HG03378 (cell line): ENCODE data around the gene TUBGCP6.

Experiments
- ATAC-seq: cut with Tn5 transposase; IDR thresholded peaks from one replicate; pipeline ENCODE4 v1.9.1; 2021; ENCODE audit warnings: mild to moderate bottlenecking, moderate library complexity; ENCODE audit not compliant: unreplicated experiment

TUBGCP6 gene

DNA sequence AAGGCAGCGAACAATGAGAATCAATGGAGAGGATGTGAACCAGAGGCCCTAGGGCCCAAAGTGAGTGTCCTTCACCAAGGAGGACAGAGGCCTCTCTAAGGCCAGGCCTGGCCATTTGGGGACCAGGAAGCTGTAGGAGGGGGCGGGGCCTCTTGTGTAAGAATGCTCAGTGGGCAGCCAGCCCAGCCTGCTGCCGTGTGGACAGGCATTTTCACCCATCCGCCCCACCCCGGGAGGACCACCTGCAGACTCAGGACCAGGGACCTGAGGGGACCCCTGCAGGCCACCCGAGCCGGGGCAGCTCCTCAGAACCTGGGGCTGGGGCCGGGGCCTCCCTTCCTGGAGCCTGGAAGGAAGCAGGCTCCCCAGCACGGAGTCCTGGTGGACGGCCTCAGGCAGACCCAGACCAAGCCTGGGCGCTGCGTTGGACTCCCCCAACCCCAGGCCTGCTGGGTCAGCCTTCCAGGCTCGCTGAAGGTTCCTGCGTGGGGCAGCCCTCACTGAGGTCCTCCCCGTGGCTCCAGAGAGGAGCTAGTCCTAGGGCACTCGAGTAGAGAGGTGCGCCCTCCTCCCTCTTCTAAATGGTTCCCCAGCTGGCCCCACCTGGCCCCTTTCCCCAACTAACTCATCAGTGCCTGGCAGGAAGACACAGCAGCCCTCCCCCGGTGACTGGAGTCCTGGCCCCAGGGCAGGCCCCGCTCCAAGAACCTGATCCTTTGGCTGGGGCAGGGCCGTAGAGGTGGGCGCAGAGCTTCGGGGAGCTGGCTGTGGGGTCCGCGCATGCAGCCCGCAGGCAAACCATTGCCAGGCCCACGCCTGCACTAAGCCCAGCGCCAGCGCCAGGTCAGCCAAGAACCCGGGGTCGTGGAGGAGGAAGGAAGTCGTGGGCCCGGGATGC lies 60.6 kb downstream of the TUBGCP6 start:
- no peak for ATAC-seq

DNA sequence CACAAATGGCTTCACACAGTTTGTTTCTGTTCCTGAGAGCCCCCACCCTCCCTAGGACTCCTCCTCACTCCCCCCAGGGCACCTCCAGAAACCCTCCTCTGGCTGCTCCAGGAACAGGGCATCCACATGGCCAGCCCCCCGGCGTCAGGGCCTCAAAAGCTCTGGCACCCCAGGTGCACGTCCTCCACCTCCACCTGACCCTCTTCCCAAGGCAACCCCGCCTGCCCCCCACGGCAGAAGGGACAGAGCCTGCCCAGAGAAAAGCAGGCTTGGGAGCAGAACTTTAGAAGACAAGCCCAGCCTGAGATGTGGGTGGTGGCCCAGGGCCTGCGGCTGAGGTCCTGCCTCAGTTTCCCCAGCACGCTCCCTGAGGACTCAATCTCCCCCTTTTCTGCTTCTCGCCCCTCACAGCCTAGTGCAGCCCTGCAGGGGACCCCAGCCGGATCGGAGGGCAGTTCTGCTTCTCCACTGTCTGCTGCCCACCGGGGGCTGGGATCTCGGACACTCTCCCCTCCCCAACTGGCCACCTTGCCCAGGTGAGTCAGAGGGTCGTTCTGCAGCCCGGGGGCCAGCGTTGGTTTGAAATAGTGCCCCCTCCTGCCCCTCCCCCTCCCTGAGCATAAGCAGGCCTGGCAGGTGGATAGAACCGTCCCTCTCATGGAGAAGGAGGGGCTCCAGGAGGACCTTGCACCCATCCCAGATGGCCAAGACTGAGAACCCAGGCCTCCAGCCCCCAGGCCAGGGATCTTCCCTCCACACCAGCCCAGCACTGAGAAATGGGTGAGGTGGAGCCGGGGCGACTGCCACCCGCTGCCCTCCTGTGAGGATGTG lies 61.5 kb downstream of the TUBGCP6 start:
- no peak for ATAC-seq

DNA sequence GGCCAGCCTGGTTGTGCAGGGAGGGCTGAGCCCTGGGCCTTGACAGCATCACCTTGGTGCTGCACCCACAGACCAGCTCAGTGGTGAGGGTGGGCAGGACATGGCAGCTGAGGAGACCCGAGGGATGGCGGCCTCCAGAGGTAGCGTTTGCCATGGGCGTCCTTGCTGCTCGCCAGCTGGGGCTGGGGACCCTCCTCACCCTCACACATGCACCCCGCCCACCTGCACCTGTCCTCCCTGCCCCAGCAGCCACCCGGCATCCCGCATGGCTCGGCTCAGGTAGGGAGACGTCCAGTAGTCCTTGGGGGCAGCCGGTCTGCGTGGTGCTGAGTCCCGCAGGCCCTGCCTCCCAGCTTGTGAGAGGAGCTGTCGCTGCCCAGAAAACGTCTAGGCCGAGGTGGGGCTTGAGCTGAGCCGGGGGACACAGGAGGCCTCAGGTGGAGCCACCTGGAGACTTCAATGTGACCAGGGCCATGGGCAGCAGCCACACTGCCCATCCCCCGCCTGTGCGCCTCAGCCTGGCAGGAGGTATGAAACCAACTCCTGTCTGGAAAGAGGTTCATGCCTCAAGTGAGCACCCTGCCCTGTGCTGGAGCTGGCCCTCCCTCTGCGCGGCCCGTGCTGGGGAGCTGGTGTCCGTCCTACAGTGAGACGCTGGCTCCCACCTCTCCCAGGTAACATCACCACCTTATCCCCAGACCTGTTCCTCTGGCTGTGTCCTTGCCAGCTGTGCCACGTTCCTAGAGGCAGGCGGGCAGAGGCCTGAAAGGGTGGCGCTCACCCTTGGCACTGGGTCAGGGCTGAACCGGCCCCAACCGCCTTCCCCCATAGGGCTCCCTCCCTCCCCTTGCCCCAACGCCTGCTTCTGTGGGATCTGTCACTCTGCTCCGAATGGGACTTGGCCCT lies 62.4 kb downstream of the TUBGCP6 start:
- no peak for ATAC-seq

DNA sequence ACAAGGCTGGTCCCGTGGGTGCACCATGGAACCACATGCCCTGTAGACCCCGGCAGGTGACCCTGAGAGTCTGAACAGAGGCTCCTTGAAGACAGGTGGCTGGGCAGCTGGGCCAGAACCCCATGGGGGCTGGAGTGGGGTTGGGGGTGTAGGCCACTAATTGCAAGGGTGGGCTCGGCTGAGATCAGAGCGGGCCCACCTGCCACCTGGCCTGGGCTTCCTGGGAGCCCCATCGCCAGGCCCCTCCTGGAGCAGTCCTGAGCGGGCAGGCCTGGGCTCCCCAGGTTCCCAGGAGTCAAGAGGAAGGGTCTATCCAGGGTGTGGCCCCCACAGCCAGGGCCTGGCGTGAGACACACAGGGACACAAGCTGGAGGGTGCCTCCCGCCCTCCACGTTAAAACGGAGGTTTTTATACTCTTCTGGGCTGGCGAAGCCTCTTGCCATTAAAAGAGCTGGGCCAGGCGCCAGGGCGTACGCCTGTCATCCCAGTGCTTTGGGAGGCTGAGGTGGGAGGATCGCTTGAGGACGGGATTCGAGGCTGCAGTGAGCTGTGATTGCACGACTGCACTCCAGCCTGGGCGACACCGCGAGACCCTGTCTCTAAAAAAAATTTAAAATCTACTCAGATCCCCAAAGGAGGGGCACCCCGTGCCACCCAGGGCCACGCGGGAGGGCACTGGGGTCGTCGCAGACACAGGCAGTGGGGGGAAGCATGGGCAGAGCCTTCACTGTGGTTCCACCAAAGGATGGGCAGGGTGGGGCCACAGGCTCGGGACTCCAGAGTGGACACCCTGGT lies 63.9 kb downstream of the TUBGCP6 start:
- ATAC-seq: no peak

DNA sequence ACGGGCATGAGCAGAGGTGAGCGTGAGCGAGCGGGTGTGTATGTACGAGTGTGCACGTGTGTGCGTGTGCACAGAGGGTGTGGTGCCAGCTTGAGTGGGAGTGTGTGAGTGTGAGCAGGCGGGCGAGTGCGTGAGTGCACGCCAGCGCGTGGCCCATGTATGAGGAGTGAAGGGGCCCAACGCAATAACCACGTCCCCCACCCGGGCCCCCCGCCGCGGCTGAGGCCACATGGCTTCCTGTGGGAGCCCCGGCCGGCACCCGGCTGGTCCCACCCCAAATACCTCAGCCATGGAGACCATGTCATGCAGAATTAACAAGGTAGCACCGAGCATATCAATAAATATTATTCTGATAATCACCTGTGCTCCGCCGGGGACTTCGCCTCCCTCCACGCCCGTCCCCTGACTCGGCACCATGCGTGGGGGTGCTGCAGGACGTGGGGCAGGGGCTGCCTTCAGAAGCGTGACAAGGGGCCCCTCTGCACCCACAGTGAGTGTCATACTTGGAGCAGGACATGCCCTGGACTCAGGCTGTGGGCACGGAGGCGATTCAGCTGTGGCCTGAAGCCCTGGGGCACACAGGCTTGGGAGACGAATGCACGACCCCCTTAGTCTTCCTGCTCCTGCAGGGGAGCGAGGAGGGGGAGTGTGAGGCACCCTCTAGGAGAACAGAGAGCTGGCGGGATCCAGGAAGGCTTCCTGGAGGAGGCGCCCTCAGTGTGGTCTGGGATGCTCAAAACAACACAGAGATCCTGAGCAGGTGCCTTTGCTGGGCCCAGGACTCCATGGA lies 64.7 kb downstream of the TUBGCP6 start:
- ATAC-seq: no peak

DNA sequence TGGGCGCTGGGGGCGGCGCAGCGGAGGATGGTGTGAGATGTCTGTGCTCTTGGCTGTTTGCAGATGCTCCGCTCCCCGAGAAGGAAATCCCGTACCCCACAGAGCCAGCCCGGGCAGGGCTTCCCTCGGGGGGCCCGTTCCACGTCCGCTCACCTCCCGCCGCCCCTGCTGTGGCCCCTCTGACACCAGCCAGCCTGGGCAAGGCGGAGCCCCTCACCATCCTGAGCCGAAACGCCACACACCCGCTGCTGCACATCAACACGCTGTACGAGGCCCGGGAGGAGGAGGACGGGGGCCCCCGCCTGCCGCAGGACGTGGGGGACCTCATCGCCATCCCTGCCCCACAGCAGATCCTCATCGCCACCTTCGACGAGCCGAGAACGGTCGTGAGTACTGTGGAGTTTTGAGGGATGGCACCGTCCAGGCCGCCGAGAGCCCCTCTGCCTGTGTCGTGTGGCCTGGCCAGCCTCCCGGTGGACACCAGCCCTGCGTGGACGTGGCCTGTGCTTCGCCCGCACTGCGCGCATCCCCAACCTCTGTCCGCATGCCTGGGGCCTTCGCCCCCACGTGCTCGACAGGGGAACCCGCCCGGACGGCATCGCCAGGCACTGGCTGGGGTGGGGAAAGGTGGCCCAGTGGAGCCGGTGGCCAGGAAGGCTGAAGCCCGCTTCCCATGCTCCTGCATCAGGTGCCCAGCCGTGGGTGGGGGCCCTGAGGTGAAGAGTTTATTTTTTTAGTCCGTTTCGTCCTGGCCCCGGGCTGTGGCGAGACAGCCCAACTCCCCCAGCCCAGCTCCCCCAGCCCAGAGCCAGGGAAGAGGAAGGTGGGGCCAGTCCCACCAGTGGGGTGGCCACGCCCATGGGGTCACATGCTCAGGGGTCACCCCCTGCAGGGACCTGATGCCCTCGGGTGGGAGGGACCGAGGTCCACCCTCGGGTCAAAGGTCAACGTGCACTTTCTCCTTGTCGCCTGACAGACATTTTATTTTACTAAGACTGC lies 65.7 kb downstream of the TUBGCP6 start:
- no peak for ATAC-seq

DNA sequence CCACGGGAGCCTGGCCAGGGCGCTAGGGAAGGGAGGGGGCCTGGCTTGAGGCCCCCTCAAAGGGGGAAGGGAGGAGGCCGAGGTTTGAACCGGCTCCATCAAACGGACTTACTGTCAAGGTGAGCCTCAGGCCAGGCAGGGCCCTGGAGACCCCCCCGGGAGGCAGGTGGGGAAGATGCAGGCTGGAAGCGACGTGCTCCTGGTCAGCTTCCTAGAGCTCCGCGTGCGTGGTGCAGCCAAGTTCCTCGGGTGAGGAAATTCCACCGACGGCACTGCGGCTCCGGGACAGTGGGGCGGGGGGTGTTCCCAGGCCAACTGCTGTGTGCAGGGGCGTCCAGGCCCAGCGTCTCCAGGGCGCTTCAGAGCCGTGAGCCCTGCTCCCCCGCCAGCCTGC lies 66.4 kb downstream of the TUBGCP6 start:
- no peak for ATAC-seq

DNA sequence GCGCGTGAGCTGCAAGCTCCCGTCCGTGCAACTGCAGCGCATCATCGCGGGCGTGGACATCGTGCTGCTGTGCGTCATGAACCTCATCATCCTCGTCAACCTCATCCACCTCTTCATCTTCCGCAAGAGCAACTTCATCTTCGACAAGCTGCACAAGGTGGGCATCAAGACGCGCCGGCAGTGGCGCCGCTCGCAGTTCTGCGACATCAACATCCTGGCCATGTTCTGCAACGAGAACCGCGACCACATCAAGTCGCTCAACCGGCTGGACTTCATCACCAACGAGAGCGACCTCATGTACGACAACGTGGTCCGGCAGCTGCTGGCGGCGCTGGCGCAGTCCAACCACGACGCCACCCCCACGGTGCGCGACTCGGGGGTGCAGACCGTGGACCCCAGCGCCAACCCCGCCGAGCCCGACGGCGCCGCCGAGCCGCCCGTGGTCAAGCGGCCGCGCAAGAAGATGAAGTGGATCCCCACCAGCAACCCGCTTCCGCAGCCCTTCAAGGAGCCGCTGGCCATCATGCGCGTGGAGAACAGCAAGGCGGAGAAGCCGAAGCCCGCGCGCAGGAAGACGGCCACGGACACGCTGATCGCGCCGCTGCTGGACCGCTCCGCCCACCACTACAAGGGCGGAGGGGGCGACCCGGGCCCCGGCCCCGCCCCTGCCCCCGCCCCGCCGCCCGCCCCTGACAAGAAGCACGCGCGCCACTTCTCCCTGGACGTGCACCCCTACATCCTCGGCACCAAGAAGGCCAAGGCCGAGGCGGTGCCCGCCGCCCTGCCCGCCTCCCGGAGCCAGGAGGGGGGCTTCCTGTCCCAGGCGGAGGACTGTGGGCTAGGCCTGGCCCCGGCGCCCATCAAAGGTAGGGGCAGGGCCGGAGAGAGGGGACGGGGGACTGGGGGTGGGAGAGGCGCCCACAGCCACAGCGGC lies 67.0 kb downstream of the TUBGCP6 start:
- no peak for ATAC-seq

DNA sequence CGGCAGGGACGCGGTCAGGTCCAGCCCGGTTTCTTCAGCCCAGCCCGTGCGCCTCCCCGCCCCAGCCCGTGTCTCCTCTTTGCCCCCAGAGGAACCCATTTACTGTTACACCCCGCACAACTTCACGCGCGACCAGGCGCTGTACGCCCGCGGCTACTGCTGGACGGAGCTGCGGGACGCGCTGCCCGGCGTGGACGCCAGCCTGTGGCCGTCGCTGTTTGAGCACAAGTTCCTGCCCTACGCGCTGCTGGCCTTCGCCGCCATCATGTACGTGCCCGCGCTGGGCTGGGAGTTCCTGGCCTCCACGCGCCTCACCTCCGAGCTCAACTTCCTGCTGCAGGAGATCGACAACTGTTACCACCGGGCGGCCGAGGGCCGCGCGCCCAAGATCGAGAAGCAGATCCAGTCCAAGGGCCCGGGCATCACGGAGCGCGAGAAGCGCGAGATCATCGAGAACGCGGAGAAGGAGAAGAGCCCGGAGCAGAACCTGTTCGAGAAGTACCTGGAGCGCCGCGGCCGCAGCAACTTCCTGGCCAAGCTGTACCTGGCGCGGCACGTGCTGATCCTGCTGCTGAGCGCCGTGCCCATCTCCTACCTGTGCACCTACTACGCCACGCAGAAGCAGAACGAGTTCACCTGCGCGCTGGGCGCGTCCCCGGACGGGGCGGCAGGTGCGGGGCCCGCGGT lies 67.8 kb downstream of the TUBGCP6 start:
- no peak for ATAC-seq

DNA sequence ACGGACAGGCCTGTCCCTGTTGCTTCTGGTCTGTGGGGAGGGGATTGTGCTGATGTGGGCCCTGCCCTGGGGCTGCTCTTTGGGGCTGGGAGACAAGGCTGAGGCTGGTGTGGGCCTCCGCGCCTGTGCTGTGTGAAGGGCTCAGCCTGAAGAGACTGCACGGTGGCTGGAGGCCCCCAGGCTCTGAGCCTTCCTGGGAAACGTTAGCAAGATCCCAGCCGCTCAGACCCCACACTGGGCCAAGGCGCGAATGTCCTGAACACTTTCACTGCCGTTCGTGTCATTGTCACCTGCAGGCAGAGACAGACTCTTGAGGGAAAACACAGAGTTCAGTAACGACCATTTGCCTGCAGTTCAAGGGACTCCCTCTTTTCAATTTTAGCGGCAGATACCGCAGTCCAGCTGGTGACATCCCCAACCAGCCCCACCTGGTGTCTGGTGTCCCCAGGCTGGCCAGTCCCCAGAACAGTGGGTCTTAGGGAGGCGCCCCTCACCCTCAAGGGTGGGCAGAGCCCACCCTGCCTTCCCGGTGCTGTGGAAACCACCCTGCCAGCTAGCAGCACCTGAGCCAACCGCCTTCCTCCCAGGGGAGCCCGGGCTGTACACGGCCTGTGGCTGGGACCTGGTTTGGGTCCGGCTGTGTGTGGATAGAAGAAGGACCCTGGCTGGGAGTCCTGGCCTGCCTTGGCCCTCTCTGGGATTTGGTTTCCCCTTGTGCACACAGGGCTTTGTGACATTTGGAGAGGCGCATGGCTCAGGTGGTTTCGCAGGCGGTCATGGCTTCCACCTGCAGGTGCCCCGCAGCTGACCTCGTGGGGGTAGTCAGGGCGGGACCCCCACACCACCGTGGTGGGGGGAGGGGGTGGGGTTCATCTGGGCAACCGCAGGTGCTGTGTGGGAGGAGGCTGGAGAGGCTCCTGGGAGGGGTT lies 68.6 kb downstream of the TUBGCP6 start:
- ATAC-seq: no peak

DNA sequence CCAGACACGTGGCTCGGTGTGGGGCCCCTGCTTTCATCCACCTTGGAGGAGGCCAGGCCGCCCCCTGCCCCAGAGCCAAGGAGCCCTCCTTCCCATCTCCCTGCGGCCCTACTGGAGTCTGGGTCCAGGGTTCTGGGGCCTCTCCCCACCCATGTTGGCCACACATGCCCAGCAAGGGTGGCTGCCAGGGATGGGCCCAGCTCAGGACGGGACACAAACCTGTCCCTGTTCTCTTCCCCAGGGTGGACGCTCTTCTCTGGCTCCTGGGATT lies 69.7 kb downstream of the TUBGCP6 start:
- no peak for ATAC-seq

DNA sequence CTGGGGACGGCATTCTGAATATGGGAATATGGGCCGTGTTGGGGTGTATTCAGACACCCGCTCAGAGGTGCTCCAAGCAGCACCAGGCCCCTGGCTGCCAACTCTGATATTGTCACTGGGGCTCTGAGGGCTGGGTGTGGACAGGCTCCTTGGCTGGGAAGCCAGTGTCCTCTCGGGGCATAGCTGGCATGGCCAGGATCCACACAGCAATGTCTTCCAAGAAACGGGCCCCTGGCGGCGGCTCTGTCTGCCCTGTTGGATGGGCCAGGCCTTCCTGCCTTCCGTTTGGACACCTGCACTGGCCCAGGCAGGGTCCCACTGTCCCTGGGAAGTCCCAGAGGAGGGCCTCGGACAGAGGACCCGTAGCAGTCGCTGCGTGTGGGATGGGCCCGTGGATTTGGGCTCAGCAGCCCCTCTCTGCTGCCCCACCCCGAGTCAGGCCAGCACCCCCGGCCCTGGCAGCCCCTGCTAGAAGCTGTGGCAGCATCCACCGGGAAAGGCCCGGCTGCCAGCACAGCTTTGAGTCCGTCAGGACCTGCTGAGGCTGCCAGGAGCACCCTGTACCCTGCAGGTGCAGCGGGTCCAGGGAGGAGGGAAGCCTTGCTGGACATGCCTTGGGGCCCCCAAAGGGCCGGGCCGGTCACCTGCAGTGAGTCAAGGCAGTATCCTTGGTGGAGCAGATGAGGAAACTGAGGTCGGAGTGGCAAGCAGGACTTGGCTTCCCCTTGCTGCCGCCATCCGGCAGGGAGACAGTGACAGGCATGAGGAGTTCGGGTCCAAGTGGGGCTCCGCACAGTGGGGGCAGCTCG lies 70.2 kb downstream of the TUBGCP6 start:
- no peak for ATAC-seq

DNA sequence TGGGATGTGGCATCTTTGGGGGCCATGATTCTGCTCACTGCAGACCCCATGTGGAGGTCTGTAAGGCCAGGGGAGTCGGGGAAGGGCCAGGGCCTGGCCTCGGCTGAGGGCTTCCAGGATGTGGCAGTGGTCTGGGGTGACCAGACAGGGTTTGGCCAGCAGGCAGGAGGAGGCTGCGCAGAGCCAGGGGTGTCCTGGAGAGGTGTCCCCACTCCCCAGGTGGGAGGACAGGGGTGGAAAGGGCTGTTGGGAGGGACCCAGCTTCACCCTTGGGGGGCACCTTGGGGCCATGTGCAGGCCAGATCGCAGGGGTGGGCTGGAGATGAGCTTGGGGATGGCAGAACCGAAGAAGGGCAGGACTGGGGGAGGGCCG lies 70.9 kb downstream of the TUBGCP6 start:
- no peak for ATAC-seq

DNA sequence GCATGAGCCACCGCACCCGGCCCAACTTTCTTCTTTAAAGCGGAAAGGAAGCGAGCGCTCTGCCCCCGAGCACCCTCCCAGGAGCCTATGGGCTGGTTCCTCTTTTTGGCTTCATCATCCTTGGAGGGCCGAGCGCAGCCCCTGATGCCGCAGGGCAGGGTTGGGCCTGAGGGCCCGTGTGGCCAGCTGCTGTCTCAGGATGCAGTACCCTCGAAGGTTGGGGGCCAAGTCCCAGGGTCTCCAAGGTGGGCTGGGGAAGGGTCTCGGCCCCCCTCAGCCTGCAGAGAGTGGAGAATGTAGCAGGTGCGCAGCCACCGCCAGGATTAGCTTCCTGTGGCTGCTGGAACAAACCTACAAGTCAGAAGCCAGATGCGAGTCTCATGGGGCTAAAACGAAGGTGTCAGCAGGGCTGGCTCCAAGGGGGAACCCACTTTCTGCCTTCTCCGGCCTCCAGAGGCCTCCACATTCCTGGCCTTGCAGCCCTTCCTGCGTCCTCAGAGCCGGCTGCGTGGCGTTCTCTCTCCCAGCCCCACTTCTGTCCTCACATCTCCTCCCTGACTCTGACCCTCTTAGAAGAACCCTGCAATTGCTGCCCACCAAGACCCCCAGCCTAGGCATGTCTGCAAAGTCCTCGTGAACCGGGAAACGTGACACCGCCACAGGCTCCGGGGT lies 71.4 kb downstream of the TUBGCP6 start:
- ATAC-seq: no peak
